Endothelial cell of umbilical vein (primary cell): Measurements from ENCODE around the gene TTC3. TPM values are rescaled to one million over a fixed set of nuclear protein-coding genes. Genes with fewer than 3 reads are reported as not detected.

Experiments used
- BruUV-seq: library from RNA; stranded (reverse); fragments of 400-500 nt; replicated peaks from 2 replicates; lab custom pipeline; 2021; lab: Mats Ljungman, UMichigan
- CTCF ChIA-PET: fragments of 300-600, 350-600 bp; sonication (Branson Sonifier 250); formaldehyde crosslinking; loops from one replicate; lab custom pipeline; 2021; ENCODE audit warnings: antibody characterized with exemption, inconsistent platforms; lab: Charles Lee
- POLR2A ChIA-PET: fragments of 300-600, 350-600 bp; sonication (Branson Sonifier 250); formaldehyde crosslinking; loops from one replicate; lab custom pipeline; 2021; ENCODE audit warnings: antibody characterized with exemption, inconsistent platforms; lab: Charles Lee
- DNase-seq: peaks from one replicate; pipeline ENCODE4 v3.0.0-alpha.2; 2011; ENCODE audit warnings: low read depth, low spot score
- FAIRE-seq: peaks from 2 replicates; lab custom pipeline; 2011; peaks lifted over from hg19 to GRCh38; lab: Jason Lieb, UNC
- H2AFZ ChIP-seq: 2 replicates; pipeline ENCODE4 v1.6.0; 2012; ENCODE audit warnings: low read depth, low read length, control low read depth, inconsistent platforms
- H3K27ac ChIP-seq: 2 replicates; pipeline ENCODE4 v1.5.1; 2011; ENCODE audit warnings: low read depth, mild to moderate bottlenecking, control low read depth, low read length, moderate library complexity; ENCODE audit not compliant: insufficient read depth
- H3K27me3 ChIP-seq, 2 experiments: 2 replicates each; pipeline versions ENCODE4 v1.6.0 to v1.6.1; 2011; ENCODE audit warnings: low read length in 2 of 2, mixed read lengths in 1 of 2; ENCODE audit not compliant: control insufficient read depth in 2 of 2, insufficient read depth in 2 of 2
- H3K36me3 ChIP-seq, 2 experiments: 2 replicates in 1 of 2; 3 replicates in 1 of 2; pipeline ENCODE4 v1.5.1; 2011; ENCODE audit warnings: low read length in 2 of 2, mild to moderate bottlenecking in 1 of 2, moderate library complexity in 1 of 2; ENCODE audit not compliant: control insufficient read depth in 2 of 2, insufficient read depth in 2 of 2; ENCODE audit errors: extremely low read depth in 1 of 2
- H3K4me1 ChIP-seq: 3 replicates; pipeline ENCODE4 v1.5.1; 2011; ENCODE audit warnings: mild to moderate bottlenecking, low read length; ENCODE audit not compliant: control insufficient read depth, insufficient read depth; ENCODE audit errors: extremely low read depth
- H3K4me2 ChIP-seq: 2 replicates; pipeline ENCODE4 v1.6.1; 2011; ENCODE audit warnings: low read length, control low read depth, mixed read lengths; ENCODE audit not compliant: insufficient read depth
- H3K4me3 ChIP-seq, 3 experiments: fragments of 200-600 bp in 1 of 3; sonication (generic), shearing (Covaris generic) in 1 of 3; replicated peaks in 1 of 3; 2 replicates each; pipeline ENCODE4 v1.5.1; 2011 to 2016; ENCODE audit warnings: control low read depth in 3 of 3, low read length in 3 of 3, mild to moderate bottlenecking in 2 of 3, inconsistent platforms in 1 of 3, low read depth in 1 of 3, moderate library complexity in 1 of 3; ENCODE audit not compliant: insufficient read depth in 1 of 3
- H3K79me2 ChIP-seq: 2 replicates; pipeline ENCODE4 v1.6.0; 2012; ENCODE audit warnings: low read length, inconsistent platforms; ENCODE audit not compliant: control insufficient read depth, insufficient read depth
- H3K9ac ChIP-seq: replicated peaks from 2 replicates; pipeline ENCODE3; 2011; ENCODE audit warnings: low read length, control low read depth; ENCODE audit not compliant: insufficient read depth; ENCODE audit errors: extremely low read depth
- H3K9me1 ChIP-seq: replicated peaks from 3 replicates; pipeline ENCODE4 v1.6.0; 2011; ENCODE audit warnings: mild to moderate bottlenecking, low read length; ENCODE audit not compliant: control insufficient read depth, insufficient read depth; ENCODE audit errors: extremely low read depth
- H3K9me3 ChIP-seq: replicated peaks from 2 replicates; pipeline ENCODE4 v1.5.1; 2012; ENCODE audit warnings: low read length, inconsistent platforms; ENCODE audit not compliant: control insufficient read depth, insufficient read depth
- H4K20me1 ChIP-seq: replicated peaks from 2 replicates; pipeline ENCODE3; 2011; ENCODE audit warnings: mild to moderate bottlenecking, low read length; ENCODE audit not compliant: control insufficient read depth, insufficient read depth; ENCODE audit errors: extremely low read depth
- EZH2 ChIP-seq: IDR thresholded peaks from 2 replicates; pipeline ENCODE4 v1.6.1; 2012; ENCODE audit warnings: borderline replicate concordance, low read depth, mild to moderate bottlenecking, moderate library complexity, low read length, inconsistent platforms; ENCODE audit not compliant: severe bottlenecking
- FOS ChIP-seq: IDR thresholded peaks from 2 replicates; pipeline ENCODE4 v1.6.1; 2011; ENCODE audit warnings: mild to moderate bottlenecking, low read length, moderate library complexity, borderline replicate concordance; ENCODE audit not compliant: insufficient read depth
- GATA2 ChIP-seq: IDR thresholded peaks from 2 replicates; pipeline ENCODE4 v1.7.0; 2011; ENCODE audit warnings: low read depth, mild to moderate bottlenecking, moderate library complexity, mixed read lengths, low read length; ENCODE audit not compliant: insufficient read length, insufficient read depth
- JUN ChIP-seq: IDR thresholded peaks from 2 replicates; pipeline ENCODE4 v1.6.1; 2011; ENCODE audit warnings: borderline replicate concordance, low read depth; ENCODE audit not compliant: insufficient read length, insufficient read depth
- POLR2A ChIP-seq: IDR thresholded peaks from 2 replicates; pipeline ENCODE4 v1.6.1; 2012; ENCODE audit warnings: low read depth, mild to moderate bottlenecking, control low read depth, low read length
- POLR2AphosphoS5 ChIP-seq: IDR thresholded peaks from 2 replicates; pipeline ENCODE4 v1.6.1; 2012; ENCODE audit warnings: low read depth, mild to moderate bottlenecking, control low read depth, low read length, moderate library complexity; ENCODE audit not compliant: insufficient read depth
- dilution Hi-C: fragments of 300-500 bp; cut with MboI; formaldehyde crosslinking; loops from one replicate; pipeline ENCODE4 v1.15.0; 2019; ENCODE audit warnings: low sequenced_read_pairs; ENCODE audit not compliant: extremely low pct_ligation_motif_present
- intact Hi-C: fragments of 100-400 bp; cut with micrococcal nuclease; formaldehyde crosslinking; loops from one replicate; pipeline ENCODE4 v1.10.0; 2022
- polyA plus RNA-seq, 4 experiments: library from polyadenylated mRNA; depleted of rRNA in 3 of 4; stranded (reverse) in 3 of 4; unstranded in 1 of 4; fragments of >200 nt; gene quantifications; 2 replicates each; pipeline versions ENCODE4 v1.2.1 to v1.2.3, GENCODE V29; 2011 to 2012; ENCODE audit warnings: missing spikeins in 1 of 4
- total RNA-seq: library from RNA; stranded (reverse); gene quantifications from 2 replicates; pipeline ENCODE4 v1.2.3, GENCODE V29; 2021
- TF ChIP-seq, protein P1 (sequence below): IDR thresholded peaks from 2 replicates; pipeline ENCODE4 v1.6.1; 2011; ENCODE audit not compliant: insufficient read depth, insufficient read length
- TF ChIP-seq, protein P2 (sequence below), 2 donors: IDR thresholded peaks; 1 replicate in 1 of 2; 2 replicates in 1 of 2; pipeline ENCODE4 v1.5.1; 2011; ENCODE audit warnings: low read length in 2 of 2, mild to moderate bottlenecking in 2 of 2, moderate library complexity in 2 of 2, control low read depth in 1 of 2, inconsistent platforms in 1 of 2, low read depth in 1 of 2; ENCODE audit not compliant: insufficient read depth in 1 of 2; ENCODE audit errors: extremely low read depth in 1 of 2

TTC3 gene
- total and polyA plus RNA-seq, 2 donors (not counting 3 experiments of a cell fraction or from before 2014, with no cell fraction given), result 26.2 to 113 TPM

DNA sequence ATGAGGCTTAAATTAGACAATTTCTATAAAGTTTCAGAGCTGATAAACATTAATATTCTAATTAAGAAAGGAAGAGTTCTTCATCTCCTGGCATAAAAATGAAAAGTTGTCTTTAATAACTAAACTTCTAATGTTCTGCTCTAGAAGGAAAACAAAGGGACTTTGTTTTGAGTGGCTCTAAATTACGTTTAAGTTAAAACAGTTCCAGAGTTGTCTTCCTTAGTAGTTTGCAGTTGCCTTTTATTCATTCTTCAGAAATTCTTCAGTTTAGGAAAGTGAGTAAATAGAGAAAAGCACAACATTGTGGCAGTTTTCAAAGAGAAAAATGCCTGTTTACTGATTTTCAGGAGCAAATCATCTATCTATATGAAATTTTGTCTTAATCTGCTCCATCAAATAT is 86.9 kb downstream of the TTC3 start:
- POLR2A ChIA-PET, result no interaction called here

More for the DNA sequence above, 86.9 kb downstream of the TTC3 start:
- H2AFZ ChIP-seq, result no peak overlapping the region
- FAIRE-seq (no peak), DNase-seq (no peak)
- H3K27ac ChIP-seq, result no peak overlapping the region
- H3K79me2 ChIP-seq, result no peaks in the 10 kb centered on the region
- CTCF ChIA-PET, result no interaction called here
- H3K4me1 ChIP-seq, result no peaks in the 10 kb centered on the region
- TF ChIP-seq, protein P1, sequence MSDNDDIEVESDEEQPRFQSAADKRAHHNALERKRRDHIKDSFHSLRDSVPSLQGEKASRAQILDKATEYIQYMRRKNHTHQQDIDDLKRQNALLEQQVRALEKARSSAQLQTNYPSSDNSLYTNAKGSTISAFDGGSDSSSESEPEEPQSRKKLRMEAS, result no peak
- TF ChIP-seq EZH2, result no peak
- TF ChIP-seq JUN, result no peak
- TF ChIP-seq POLR2A, result no peak
- TF ChIP-seq, protein P2, sequence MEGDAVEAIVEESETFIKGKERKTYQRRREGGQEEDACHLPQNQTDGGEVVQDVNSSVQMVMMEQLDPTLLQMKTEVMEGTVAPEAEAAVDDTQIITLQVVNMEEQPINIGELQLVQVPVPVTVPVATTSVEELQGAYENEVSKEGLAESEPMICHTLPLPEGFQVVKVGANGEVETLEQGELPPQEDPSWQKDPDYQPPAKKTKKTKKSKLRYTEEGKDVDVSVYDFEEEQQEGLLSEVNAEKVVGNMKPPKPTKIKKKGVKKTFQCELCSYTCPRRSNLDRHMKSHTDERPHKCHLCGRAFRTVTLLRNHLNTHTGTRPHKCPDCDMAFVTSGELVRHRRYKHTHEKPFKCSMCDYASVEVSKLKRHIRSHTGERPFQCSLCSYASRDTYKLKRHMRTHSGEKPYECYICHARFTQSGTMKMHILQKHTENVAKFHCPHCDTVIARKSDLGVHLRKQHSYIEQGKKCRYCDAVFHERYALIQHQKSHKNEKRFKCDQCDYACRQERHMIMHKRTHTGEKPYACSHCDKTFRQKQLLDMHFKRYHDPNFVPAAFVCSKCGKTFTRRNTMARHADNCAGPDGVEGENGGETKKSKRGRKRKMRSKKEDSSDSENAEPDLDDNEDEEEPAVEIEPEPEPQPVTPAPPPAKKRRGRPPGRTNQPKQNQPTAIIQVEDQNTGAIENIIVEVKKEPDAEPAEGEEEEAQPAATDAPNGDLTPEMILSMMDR (IDR thresholded peaks at IDR 0.05; ENCODE audit: extremely low read depth in 1 of 2, insufficient read depth in 1 of 2, low read depth in 1 of 2, low read length in 2 of 2), result no peak
- TF ChIP-seq FOS, result no peak
- TF ChIP-seq POLR2AphosphoS5, result no peak
- no peak for TF ChIP-seq GATA2
- H3K36me3 ChIP-seq, result peaks cover 5 to 11% of the 10 kb centered on the region in 2 experiments
- BruUV-seq, result no TSS peak
- no peak overlapping the region for H3K4me3 ChIP-seq
- no peak overlapping the region for H3K4me2 ChIP-seq
- H3K9ac ChIP-seq, result no peak overlapping the region
- dilution Hi-C loops (no loop called here), intact Hi-C loops (no loop called here)
- H3K27me3 ChIP-seq, result no peaks in the 10 kb centered on the region
- no peaks in the 10 kb centered on the region for H4K20me1 ChIP-seq
- no peaks in the 10 kb centered on the region for H3K9me1 ChIP-seq
- no peaks in the 10 kb centered on the region for H3K9me3 ChIP-seq
